HepG2 (cell line): ENCODE data around the gene TULP4. TPM values are rescaled to one million over a fixed set of nuclear protein-coding genes. Genes with fewer than 3 reads are reported as not detected.

Experiments used
- ARNTL ChIP-seq: sonication (generic); formaldehyde crosslinking; IDR thresholded peaks from 2 replicates; pipeline ENCODE4 v1.4.0; 2020; ENCODE audit warnings: mild to moderate bottlenecking, missing genetic modification reagents
- ATF5 ChIP-seq: sonication (generic); formaldehyde crosslinking; IDR thresholded peaks from 2 replicates; pipeline ENCODE4 v1.4.0; 2020; ENCODE audit warnings: mild to moderate bottlenecking, low read depth, missing genetic modification reagents
- BRD4 ChIP-seq: sonication (generic); formaldehyde crosslinking; IDR thresholded peaks from 2 replicates; pipeline ENCODE4 v1.4.0; 2020; ENCODE audit warnings: missing genetic modification reagents
- CHCHD3 ChIP-seq: sonication (generic); formaldehyde crosslinking; IDR thresholded peaks from 2 replicates; pipeline ENCODE4 v1.8.0; 2022; ENCODE audit warnings: mild to moderate bottlenecking, missing genetic modification reagents, moderate library complexity
- FOSL1 ChIP-seq: sonication (generic); formaldehyde crosslinking; IDR thresholded peaks from 2 replicates; pipeline ENCODE4 v1.9.0; 2021; ENCODE audit warnings: missing genetic modification reagents, borderline replicate concordance
- GTF3A ChIP-seq: sonication (generic); formaldehyde crosslinking; conservative IDR thresholded peaks from 2 replicates; pipeline ENCODE4 v1.4.0; 2020; ENCODE audit warnings: mild to moderate bottlenecking, missing genetic modification reagents
- MXD3 ChIP-seq: IDR thresholded peaks from 2 replicates; pipeline ENCODE4 v1.6.1; 2016; ENCODE audit warnings: mild to moderate bottlenecking, missing biosample characterization, missing genetic modification reagents
- RFXANK ChIP-seq: IDR thresholded peaks from 2 replicates; pipeline ENCODE4 v1.6.1; 2016
- RXRA ChIP-seq: sonication (generic); formaldehyde crosslinking; IDR thresholded peaks from 2 replicates; pipeline ENCODE4 v1.5.1; 2020; ENCODE audit warnings: missing genetic modification reagents
- SMAD1 ChIP-seq: sonication (generic); formaldehyde crosslinking; IDR thresholded peaks from 2 replicates; pipeline ENCODE4 v1.4.0; 2020; ENCODE audit warnings: missing genetic modification reagents, low read depth, mild to moderate bottlenecking, borderline replicate concordance
- SMARCC2 ChIP-seq: fragments of 450-650 bp; IDR thresholded peaks from 2 replicates; pipeline ENCODE4 v1.6.1; 2017; ENCODE audit warnings: antibody characterized with exemption, mild to moderate bottlenecking
- SPEN ChIP-seq: sonication (generic); formaldehyde crosslinking; IDR thresholded peaks from 2 replicates; pipeline ENCODE4 v1.5.1; 2020; ENCODE audit warnings: low read depth, mild to moderate bottlenecking, missing genetic modification reagents
- WIZ ChIP-seq: sonication (generic); formaldehyde crosslinking; IDR thresholded peaks from 2 replicates; pipeline ENCODE4 v1.5.1; 2020; ENCODE audit warnings: mild to moderate bottlenecking, missing genetic modification reagents
- ZBTB4 ChIP-seq: sonication (generic); formaldehyde crosslinking; IDR thresholded peaks from 2 replicates; pipeline ENCODE4 v1.4.0; 2020; ENCODE audit warnings: missing genetic modification reagents, mild to moderate bottlenecking, borderline replicate concordance
- ZKSCAN1 ChIP-seq: fragments of 150-350 bp; IDR thresholded peaks from 2 replicates; pipeline ENCODE4 v1.6.1; 2014; ENCODE audit warnings: low read length
- ZNF10 ChIP-seq: sonication (generic); formaldehyde crosslinking; IDR thresholded peaks from 2 replicates; pipeline ENCODE4 v1.4.0; 2020; ENCODE audit warnings: mild to moderate bottlenecking, low read depth, missing genetic modification reagents, borderline replicate concordance
- ZNF12 ChIP-seq: sonication (generic); formaldehyde crosslinking; IDR thresholded peaks from 2 replicates; pipeline ENCODE4 v1.5.0; 2020; ENCODE audit warnings: missing genetic modification reagents
- ZNF207 ChIP-seq: fragments of 450-650 bp; IDR thresholded peaks from 2 replicates; pipeline ENCODE4 v1.6.1; 2016; ENCODE audit warnings: antibody characterized with exemption, borderline replicate concordance
- ZNF275 ChIP-seq: sonication (generic); formaldehyde crosslinking; IDR thresholded peaks from 2 replicates; pipeline ENCODE4 v1.8.0; 2022; ENCODE audit warnings: missing genetic modification reagents, mild to moderate bottlenecking, inconsistent platforms, borderline replicate concordance
- ZNF296 ChIP-seq: sonication (generic); formaldehyde crosslinking; conservative IDR thresholded peaks from 2 replicates; pipeline ENCODE4 v1.5.0; 2020; ENCODE audit warnings: mild to moderate bottlenecking, missing genetic modification reagents
- ZNF713 ChIP-seq: sonication (generic); formaldehyde crosslinking; IDR thresholded peaks from 2 replicates; pipeline ENCODE4 v1.4.0; 2020; ENCODE audit warnings: mild to moderate bottlenecking, missing genetic modification reagents
- ZSCAN20 ChIP-seq: sonication (generic); formaldehyde crosslinking; IDR thresholded peaks from 2 replicates; pipeline ENCODE4 v1.4.0; 2020; ENCODE audit warnings: missing genetic modification reagents, mild to moderate bottlenecking, borderline replicate concordance
- polyA plus RNA-seq, 8 experiments: library from polyadenylated mRNA; depleted of rRNA in 3 of 8; stranded (reverse) in 7 of 8; unstranded in 1 of 8; fragments of >200 nt; fragmentation: Illumina TruSeq in 4 of 8; extraction: Trizol in 4 of 8; gene quantifications; 2 replicates each; pipeline versions ENCODE4 v1.2.1 to v1.2.3, GENCODE V29; 2011 to 2016; ENCODE audit warnings: low read depth in 4 of 8, missing spikeins in 1 of 8, mixed read lengths in 1 of 8; ENCODE audit not compliant: insufficient read depth in 1 of 8
- total RNA-seq, 5 experiments: library from RNA; depleted of rRNA; stranded (reverse); fragments of >200 nt; fragmentation: Illumina TruSeq; extraction: Trizol; gene quantifications; 2 replicates each; pipeline ENCODE4 v1.2.3, GENCODE V29; 2016; ENCODE audit warnings: low read depth in 1 of 5
- TF ChIP-seq, protein P1 (sequence below): sonication (generic); formaldehyde crosslinking; IDR thresholded peaks from 2 replicates; pipeline ENCODE4 v1.9.0; 2021; ENCODE audit warnings: missing genetic modification reagents, mild to moderate bottlenecking, borderline replicate concordance

TULP4 gene
- total and polyA plus RNA-seq, 2 of the 13 experiments (the other 11 are each of a cell fraction or from before 2014, with no cell fraction given), result 21.1 to 122 TPM

DNA sequence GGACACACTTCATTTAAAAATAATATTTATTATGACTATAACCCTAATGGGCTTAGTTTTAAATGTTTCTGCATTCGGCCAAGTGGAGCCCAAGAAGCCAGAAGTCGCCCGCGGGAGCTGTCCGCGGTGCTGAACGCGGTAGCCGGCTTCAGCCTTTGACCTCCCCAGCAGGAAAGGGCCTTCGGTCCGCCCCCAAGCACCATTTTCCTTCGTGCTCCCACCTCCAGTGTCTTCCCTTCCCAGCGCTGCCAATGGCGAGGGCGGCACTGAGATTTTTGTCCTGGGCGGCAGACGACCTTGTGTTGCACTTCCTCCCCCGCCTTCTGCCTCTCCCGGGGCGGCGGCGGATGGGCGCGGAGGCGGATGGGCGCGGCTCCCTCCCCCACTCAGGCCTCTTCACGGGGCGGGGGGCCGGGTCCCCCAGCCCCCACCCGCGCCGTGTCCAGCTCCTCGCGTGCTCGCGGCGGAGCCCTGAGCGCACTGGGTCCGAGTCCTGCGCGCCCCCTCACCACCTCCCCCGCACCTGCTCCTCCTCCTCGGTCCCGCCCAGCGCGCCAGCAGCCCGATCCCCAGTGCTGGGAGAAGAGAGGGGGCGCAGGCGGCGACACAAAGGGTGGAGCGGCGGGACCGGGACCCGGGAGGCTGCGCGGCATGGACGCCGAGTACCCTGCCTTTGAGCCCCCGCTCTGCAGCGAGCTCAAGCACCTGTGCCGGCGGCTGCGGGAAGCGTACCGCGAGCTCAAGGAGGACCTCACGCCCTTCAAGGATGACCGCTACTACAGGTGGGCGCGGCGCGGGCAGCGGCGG is 224.0 kb downstream of the TULP4 start (continued):
- no peak for TF ChIP-seq ZBTB4
- TF ChIP-seq SMAD1 (CRISPR knock-in tag), result no peak
- peak; percentile 87; the same call in 1 of the 2 replicates for TF ChIP-seq ZNF275
- no peak for TF ChIP-seq BRD4 (CRISPR knock-in tag)
- peak; percentile 83 for TF ChIP-seq RXRA (CRISPR knock-in tag)
- TF ChIP-seq FOSL1, result peak; percentile 21; the same call in 1 of the 2 replicates
- 0 out of 2 replicates have a peak, but pooled peaks have one; percentile 34 for TF ChIP-seq ZNF713 (CRISPR knock-in tag)
- no peak for TF ChIP-seq ZNF10
- TF ChIP-seq ZSCAN20 (CRISPR knock-in tag), result peak; percentile 98
- no peak for TF ChIP-seq ZNF207
- peak; percentile 96 for TF ChIP-seq ZNF296 (CRISPR knock-in tag)
- TF ChIP-seq GTF3A, result no peak
- TF ChIP-seq, protein P1, sequence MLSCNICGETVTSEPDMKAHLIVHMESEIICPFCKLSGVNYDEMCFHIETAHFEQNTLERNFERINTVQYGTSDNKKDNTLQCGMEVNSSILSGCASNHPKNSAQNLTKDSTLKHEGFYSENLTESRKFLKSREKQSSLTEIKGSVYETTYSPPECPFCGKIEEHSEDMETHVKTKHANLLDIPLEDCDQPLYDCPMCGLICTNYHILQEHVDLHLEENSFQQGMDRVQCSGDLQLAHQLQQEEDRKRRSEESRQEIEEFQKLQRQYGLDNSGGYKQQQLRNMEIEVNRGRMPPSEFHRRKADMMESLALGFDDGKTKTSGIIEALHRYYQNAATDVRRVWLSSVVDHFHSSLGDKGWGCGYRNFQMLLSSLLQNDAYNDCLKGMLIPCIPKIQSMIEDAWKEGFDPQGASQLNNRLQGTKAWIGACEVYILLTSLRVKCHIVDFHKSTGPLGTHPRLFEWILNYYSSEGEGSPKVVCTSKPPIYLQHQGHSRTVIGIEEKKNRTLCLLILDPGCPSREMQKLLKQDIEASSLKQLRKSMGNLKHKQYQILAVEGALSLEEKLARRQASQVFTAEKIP (CRISPR knock-in tag), result no peak
- TF ChIP-seq ZKSCAN1, result no peak
- peak; percentile 66; the same call in 1 of the 2 replicates for TF ChIP-seq SPEN (CRISPR knock-in tag)
- peak; percentile 59; the same call in 1 of the 2 replicates for TF ChIP-seq CHCHD3 (CRISPR knock-in tag)
- TF ChIP-seq SMARCC2, result peak; percentile 83; the same call in 1 of the 2 replicates
- peak; percentile 79; the same call in 1 of the 2 replicates for TF ChIP-seq RFXANK (CRISPR knock-in tag)
- TF ChIP-seq ATF5 (CRISPR knock-in tag), result peak; percentile 47; the same call in 1 of the 2 replicates
- peak; percentile 83 for TF ChIP-seq ZNF12 (CRISPR knock-in tag)
- peak; percentile 99 for TF ChIP-seq MXD3 (CRISPR knock-in tag)
- peak; percentile 100 for TF ChIP-seq WIZ
- TF ChIP-seq ARNTL (CRISPR knock-in tag), result peak; percentile 65; the same call in 1 of the 2 replicates
